Astrocyte of the cerebellum (primary cell): ENCODE data around the gene ABCA4.

Source experiments
- DNase-seq: peaks from one replicate; pipeline ENCODE4 v3.0.0-alpha.2; 2011; ENCODE audit warnings: low read depth
- H3K4me3 ChIP-seq: 2 replicates; pipeline ENCODE4 v1.5.1; 2011; ENCODE audit warnings: mild to moderate bottlenecking, low read depth, low read length, moderate library complexity
- CTCF ChIP-seq: IDR thresholded peaks from 2 replicates; pipeline ENCODE4 v1.5.1; 2012; ENCODE audit warnings: low read length, low read depth, moderate library complexity, mild to moderate bottlenecking; ENCODE audit errors: missing control alignments
- in situ Hi-C: cut with HindIII; loops from 2 replicates; pipeline ENCODE4 v1.10.0; 2017; ENCODE audit warnings: low sequenced_read_pairs

ABCA4 gene

DNA sequence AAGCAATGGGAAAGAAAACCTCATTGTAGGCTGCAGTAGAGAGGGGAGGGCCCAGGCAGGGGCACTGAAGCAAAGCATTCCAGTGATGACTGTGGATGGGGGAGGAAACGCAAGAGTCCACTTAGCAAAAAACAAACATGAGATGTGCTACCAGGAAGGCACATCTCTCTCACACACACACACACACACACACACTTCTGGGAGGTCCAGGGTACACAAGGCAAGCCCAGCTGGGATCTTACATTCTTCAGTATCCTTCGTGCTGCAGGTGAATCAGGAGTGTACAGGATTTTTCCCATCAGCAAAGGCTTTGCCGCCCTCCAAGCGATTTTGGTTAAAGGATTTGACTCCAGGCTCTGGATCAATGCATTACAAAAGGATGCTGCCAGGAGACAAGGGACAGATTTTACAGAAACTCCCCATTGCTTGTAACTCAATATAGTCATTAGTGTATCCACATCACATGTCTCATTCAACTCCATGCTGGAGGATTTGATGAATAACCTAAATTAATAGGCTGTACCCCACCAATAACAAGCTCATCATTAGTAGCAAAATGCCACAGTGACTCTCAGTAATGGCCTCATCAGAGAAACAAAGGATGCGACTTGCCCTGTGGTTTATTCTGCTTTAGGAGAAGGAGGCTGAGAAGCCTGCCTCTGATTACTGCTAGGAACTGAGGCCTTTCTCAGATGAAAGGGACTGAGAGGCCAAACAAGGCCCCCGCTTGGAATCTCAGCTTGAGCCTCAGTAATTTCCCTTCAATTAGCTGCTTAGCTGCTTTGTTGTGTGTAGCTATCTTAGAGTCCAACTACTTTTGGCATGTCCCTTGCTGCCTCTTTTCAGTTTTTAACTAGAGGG is 41.6 kb downstream of the ABCA4 start:
- no peak for DNase-seq
- no peak for TF ChIP-seq CTCF
- in situ Hi-C loops, result loop anchor here (5.0 kb wide), 1 partner anchor 43 kb away; the partner anchor contains the start of gene ABCA4
- no peak overlapping the region for H3K4me3 ChIP-seq

DNA sequence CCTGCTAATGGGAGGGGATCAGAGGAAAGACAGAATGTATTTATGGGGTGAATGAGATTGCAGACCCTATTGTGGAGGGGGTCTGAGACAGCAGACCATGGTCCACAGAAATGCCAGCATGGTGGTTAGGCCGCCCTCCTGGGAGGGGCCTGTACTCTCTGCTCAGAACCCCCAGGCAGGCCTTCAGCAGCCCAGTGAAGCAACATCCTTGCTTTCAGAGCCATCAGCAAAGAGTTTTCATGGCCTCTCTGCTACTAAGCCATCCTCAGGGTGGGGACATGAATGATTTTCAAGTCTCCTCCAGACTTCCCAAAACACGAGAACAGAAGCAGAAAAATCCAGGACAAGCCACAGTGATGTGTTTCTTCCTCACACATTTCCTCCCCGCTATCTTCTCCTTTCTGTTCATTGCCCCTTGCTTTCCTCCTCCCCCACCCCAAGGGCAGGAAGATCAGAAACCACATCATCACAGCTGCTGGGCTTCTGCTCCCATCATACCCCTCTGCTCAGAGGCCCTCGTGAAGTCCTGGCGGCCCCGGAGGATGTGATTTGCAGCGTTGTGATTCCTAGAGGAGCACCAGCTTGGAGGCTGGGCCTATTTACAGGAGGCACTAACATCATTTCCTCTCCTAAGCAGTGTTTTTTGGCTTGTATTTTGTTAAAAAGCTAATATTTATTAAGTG is 48.0 kb downstream of the ABCA4 start:
- no peak for DNase-seq
- H3K4me3 ChIP-seq, result no peak overlapping the region
- no peak for TF ChIP-seq CTCF
- in situ Hi-C loops, result no loop called here

- TF ChIP-seq CTCF, result no peak
- in situ Hi-C loops, result no loop called here
- H3K4me3 ChIP-seq, result no peak overlapping the region
- DNase-seq, result no peak
Measured at GRCh38 chr1:94071976-94072375, 49.0 kb downstream of the ABCA4 start.

DNA sequence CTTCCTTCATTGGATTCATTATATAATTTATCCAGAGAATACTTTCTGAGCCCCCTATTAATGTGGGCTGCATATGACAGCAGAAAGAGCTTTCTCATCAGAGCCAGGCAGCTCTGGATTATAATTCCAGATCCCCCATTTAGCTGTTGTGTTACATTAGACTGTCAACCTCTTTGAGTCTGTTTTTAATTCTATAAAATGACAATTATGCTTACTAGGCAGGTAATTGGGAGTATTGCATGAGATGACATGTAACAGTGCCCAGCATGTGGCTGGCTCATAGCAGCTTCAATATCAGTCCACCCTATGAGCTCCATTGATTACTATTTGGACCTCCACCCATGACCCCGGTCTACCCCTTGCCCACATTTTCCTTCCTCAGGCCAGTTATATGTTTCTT is 49.6 kb downstream of the ABCA4 start:
- DNase-seq, result no peak
- TF ChIP-seq CTCF, result no peak
- in situ Hi-C loops, result no loop called here
- H3K4me3 ChIP-seq, result no peak overlapping the region

DNA sequence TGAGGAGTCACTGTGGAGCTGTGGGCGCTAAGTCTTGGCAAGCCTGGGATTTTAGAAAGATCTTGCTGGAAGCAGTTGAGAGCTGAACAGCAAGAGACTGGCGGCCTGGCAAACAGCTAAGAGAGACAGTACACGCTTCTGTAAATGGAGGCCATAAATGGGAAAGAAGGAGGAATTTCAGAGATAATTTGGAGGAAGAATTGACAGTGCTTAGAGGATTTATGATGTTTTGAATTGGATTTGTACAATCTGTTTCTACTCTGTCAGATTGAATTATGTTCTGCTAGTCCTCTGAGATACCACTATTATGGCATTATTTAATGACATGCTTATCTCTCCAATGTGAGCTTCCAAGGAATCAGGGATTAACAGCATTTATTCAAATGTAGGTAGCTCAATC is 50.1 kb downstream of the ABCA4 start:
- TF ChIP-seq CTCF, result no peak
- no peak overlapping the region for H3K4me3 ChIP-seq
- in situ Hi-C loops, result no loop called here
- DNase-seq, result no peak

GRCh38 chr1:94069919-94070285 is 51.0 kb downstream of the ABCA4 start:
- TF ChIP-seq CTCF, result no peak
- DNase-seq, result no peak
- H3K4me3 ChIP-seq, result no peak overlapping the region
- in situ Hi-C loops, result no loop called here
